ENCODE measurements around the gene DPP10.

Gene DPP10

GRCh38 chr2:115036818-115037217 is 594.4 kb downstream of the DPP10 start (continued):
- no peak for TF ChIP-seq PRDM4 (tag by site-specific recombination; IDR thresholded peaks at IDR 0.05)
- TF ChIP-seq PRDM10 (tag by site-specific recombination; IDR thresholded peaks at IDR 0.05): no peak
- TF ChIP-seq PBX3 (CRISPR knock-in tag; IDR thresholded peaks at IDR 0.05): no peak
- TF ChIP-seq ZNF645 (tag by site-specific recombination; IDR thresholded peaks at IDR 0.05): no peak
- TF ChIP-seq ZNF514 (tag by site-specific recombination; IDR thresholded peaks at IDR 0.05): no peak
- TF ChIP-seq ZBTB1 (tag by site-specific recombination; IDR thresholded peaks at IDR 0.05): no peak
- no peak for TF ChIP-seq HOXD13 (CRISPR knock-in tag; IDR thresholded peaks at IDR 0.05; ENCODE audit: borderline replicate concordance)
- TF ChIP-seq ZNF148 (tag by site-specific recombination; IDR thresholded peaks at IDR 0.05; ENCODE audit: borderline replicate concordance): no peak
- no peak for TF ChIP-seq ZNF132 (tag by site-specific recombination; IDR thresholded peaks at IDR 0.05; ENCODE audit: borderline replicate concordance)
- no peak for TF ChIP-seq TSHZ1 (tag by site-specific recombination; IDR thresholded peaks at IDR 0.05; ENCODE audit: borderline replicate concordance)
- TF ChIP-seq ELK4 (IDR thresholded peaks at IDR 0.05; ENCODE audit: borderline replicate concordance, low read depth, low read length): no peak
